SK-N-SH treated with all-trans-retinoic acid at 6 μM for 48 hours (cell line): Measurements from ENCODE around the gene RNF10.

Experiments used
- ESRRG ChIP-seq: fragments of 250-450 bp; sonication (Bioruptor Pico); IDR thresholded peaks from 2 replicates; pipeline ENCODE4 v1.6.1; 2021; ENCODE audit warnings: mild to moderate bottlenecking
- RARB ChIP-seq: fragments of 250-450 bp; sonication (Bioruptor Pico); IDR thresholded peaks from 2 replicates; pipeline ENCODE4 v1.8.0; 2021; ENCODE audit warnings: mild to moderate bottlenecking, moderate library complexity
- SNAI2 ChIP-seq: fragments of 250-450 bp; sonication (Bioruptor Pico); IDR thresholded peaks from 2 replicates; pipeline ENCODE4 v1.5.0; 2020; ENCODE audit warnings: mild to moderate bottlenecking, moderate library complexity
- ZFP3 ChIP-seq: fragments of 250-450 bp; sonication (Bioruptor Pico); IDR thresholded peaks from 2 replicates; pipeline ENCODE4 v1.5.0; 2020; ENCODE audit warnings: mild to moderate bottlenecking, moderate library complexity
- TF ChIP-seq, protein P1 (sequence below): fragments of 250-450 bp; sonication (Bioruptor Pico); IDR thresholded peaks from 2 replicates; pipeline ENCODE4 v1.5.1; 2021; ENCODE audit warnings: mild to moderate bottlenecking, moderate library complexity
- TF ChIP-seq, protein P2 (sequence below): fragments of 250-450 bp; sonication (Bioruptor Pico); IDR thresholded peaks from 2 replicates; pipeline ENCODE4 v1.8.0; 2020; ENCODE audit warnings: mild to moderate bottlenecking, moderate library complexity, borderline replicate concordance
- TF ChIP-seq, protein P3 (sequence below): fragments of 250-450 bp; sonication (Bioruptor Pico); IDR thresholded peaks from 2 replicates; pipeline ENCODE4 v1.5.1; 2020; ENCODE audit warnings: low read depth, mild to moderate bottlenecking, moderate library complexity

DNA sequence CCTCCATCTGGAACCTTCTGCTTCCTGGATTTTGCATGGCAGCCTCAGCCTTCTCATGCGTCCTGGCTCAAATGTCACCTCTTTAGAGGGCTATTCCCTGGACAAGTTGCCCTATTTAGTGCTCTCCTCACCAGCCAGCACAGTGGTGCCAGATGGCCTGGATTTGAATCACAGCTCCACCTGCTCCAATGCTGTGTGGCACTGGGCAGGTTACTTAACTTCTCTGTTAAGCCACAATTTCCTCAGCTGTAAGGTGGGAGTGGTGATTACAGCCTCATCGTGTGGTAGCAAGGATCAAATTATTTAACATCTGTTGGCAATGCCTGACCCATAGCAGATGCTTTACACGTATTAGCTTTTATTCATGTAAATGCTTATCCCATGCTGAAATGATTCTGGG lies 63.7 kb downstream of the RNF10 start:
- TF ChIP-seq, protein P1, sequence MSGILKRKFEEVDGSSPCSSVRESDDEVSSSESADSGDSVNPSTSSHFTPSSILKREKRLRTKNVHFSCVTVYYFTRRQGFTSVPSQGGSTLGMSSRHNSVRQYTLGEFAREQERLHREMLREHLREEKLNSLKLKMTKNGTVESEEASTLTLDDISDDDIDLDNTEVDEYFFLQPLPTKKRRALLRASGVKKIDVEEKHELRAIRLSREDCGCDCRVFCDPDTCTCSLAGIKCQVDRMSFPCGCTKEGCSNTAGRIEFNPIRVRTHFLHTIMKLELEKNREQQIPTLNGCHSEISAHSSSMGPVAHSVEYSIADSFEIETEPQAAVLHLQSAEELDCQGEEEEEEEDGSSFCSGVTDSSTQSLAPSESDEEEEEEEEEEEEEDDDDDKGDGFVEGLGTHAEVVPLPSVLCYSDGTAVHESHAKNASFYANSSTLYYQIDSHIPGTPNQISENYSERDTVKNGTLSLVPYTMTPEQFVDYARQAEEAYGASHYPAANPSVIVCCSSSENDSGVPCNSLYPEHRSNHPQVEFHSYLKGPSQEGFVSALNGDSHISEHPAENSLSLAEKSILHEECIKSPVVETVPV (CRISPR knock-in tag) = no peak
- no peak for TF ChIP-seq ESRRG (CRISPR knock-in tag)
- no peak for TF ChIP-seq SNAI2 (CRISPR knock-in tag)
- TF ChIP-seq ZFP3 (CRISPR knock-in tag) = no peak
- TF ChIP-seq, protein P2, sequence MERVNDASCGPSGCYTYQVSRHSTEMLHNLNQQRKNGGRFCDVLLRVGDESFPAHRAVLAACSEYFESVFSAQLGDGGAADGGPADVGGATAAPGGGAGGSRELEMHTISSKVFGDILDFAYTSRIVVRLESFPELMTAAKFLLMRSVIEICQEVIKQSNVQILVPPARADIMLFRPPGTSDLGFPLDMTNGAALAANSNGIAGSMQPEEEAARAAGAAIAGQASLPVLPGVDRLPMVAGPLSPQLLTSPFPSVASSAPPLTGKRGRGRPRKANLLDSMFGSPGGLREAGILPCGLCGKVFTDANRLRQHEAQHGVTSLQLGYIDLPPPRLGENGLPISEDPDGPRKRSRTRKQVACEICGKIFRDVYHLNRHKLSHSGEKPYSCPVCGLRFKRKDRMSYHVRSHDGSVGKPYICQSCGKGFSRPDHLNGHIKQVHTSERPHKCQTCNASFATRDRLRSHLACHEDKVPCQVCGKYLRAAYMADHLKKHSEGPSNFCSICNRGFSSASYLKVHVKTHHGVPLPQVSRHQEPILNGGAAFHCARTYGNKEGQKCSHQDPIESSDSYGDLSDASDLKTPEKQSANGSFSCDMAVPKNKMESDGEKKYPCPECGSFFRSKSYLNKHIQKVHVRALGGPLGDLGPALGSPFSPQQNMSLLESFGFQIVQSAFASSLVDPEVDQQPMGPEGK (CRISPR knock-in tag) = no peak
- TF ChIP-seq, protein P3, sequence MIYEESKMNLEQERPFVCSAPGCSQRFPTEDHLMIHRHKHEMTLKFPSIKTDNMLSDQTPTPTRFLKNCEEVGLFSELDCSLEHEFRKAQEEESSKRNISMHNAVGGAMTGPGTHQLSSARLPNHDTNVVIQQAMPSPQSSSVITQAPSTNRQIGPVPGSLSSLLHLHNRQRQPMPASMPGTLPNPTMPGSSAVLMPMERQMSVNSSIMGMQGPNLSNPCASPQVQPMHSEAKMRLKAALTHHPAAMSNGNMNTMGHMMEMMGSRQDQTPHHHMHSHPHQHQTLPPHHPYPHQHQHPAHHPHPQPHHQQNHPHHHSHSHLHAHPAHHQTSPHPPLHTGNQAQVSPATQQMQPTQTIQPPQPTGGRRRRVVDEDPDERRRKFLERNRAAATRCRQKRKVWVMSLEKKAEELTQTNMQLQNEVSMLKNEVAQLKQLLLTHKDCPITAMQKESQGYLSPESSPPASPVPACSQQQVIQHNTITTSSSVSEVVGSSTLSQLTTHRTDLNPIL (CRISPR knock-in tag) = no peak
- no peak for TF ChIP-seq RARB
